K562 (cell line): ENCODE measurements around the gene CCDC33. TPM values are rescaled to one million over a fixed set of nuclear protein-coding genes. Genes with fewer than 3 reads are reported as not detected.

Experiments used
- CBX3 ChIP-seq, 2 experiments: IDR thresholded peaks; 1 replicate in 1 of 2; 2 replicates in 1 of 2; pipeline ENCODE4 v1.6.1; 2012; ENCODE audit warnings: inconsistent platforms in 2 of 2, low read length in 2 of 2, borderline replicate concordance in 1 of 2, control low read depth in 1 of 2
- ELF2 ChIP-seq: fragments of 250-450 bp; sonication (Bioruptor Pico); IDR thresholded peaks from 2 replicates; pipeline ENCODE4 v1.5.0; 2021; ENCODE audit warnings: mild to moderate bottlenecking
- GTF2F1 ChIP-seq: IDR thresholded peaks from 2 replicates; pipeline ENCODE4 v1.6.1; 2011; ENCODE audit warnings: low read depth, low read length, improper control_type of control experiment
- HNRNPUL1 ChIP-seq: fragments of 200-400 bp; formaldehyde crosslinking; IDR thresholded peaks from 2 replicates; pipeline ENCODE4 v1.6.1; 2017; ENCODE audit warnings: low read length
- RBM22 ChIP-seq: fragments of 200-400 bp; formaldehyde crosslinking; IDR thresholded peaks from 2 replicates; pipeline ENCODE4 v1.6.1; 2018; ENCODE audit warnings: low read length, low read depth; ENCODE audit not compliant: poor library complexity, severe bottlenecking
- SAFB2 ChIP-seq: fragments of 200-400 bp; formaldehyde crosslinking; IDR thresholded peaks from 2 replicates; pipeline ENCODE4 v1.6.1; 2018; ENCODE audit warnings: borderline replicate concordance, low read length, low read depth, moderate library complexity; ENCODE audit not compliant: severe bottlenecking
- polyA plus RNA-seq, 8 experiments: library from polyadenylated mRNA; depleted of rRNA in 4 of 8; stranded (reverse) in 5 of 8; unstranded in 3 of 8; fragments of >200 nt; fragmentation: Nextera tagmentation in 2 of 8; fragmentation: Illumina TruSeq in 1 of 8; extraction: Ambion mirVana in 2 of 8; extraction: Trizol in 1 of 8; gene quantifications; 2 replicates each; pipeline versions ENCODE4 v1.2.1 to v1.2.3, GENCODE V29; 2011 to 2014; ENCODE audit warnings: inconsistent platforms in 1 of 8, missing spikeins in 1 of 8
- total RNA-seq, 7 experiments: library from RNA; depleted of rRNA in 6 of 7; stranded (reverse); fragments of >200 nt in 6 of 7; fragmentation: Illumina TruSeq in 2 of 7; extraction: Trizol in 2 of 7; gene quantifications; 2 replicates each; pipeline versions ENCODE4 v1.2.1 to v1.2.3, GENCODE V29; 2011 to 2021; ENCODE audit warnings: low replicate concordance in 1 of 7
- TF ChIP-seq, protein P1 (sequence below): IDR thresholded peaks from 3 replicates; pipeline ENCODE4 v1.6.1; 2011; ENCODE audit warnings: borderline replicate concordance, mild to moderate bottlenecking, moderate library complexity; ENCODE audit not compliant: insufficient read length; ENCODE audit errors: extremely low read depth
- TF ChIP-seq, protein P2 (sequence below): sonication (generic); formaldehyde crosslinking; IDR thresholded peaks from 2 replicates; pipeline ENCODE4 v1.8.1; 2023; ENCODE audit warnings: mild to moderate bottlenecking, missing genetic modification reagents
- TF ChIP-seq, protein P3 (sequence below): sonication (generic); formaldehyde crosslinking; IDR thresholded peaks from 2 replicates; pipeline ENCODE4 v1.8.1; 2023; ENCODE audit warnings: mild to moderate bottlenecking, missing genetic modification reagents, moderate library complexity

The CCDC33 gene
- total and polyA plus RNA-seq, 9 of the 15 experiments (the other 6 are each of a cell fraction or from before 2014, with no cell fraction given), result 0.08 to 1.1 (median 0.15) TPM; not detected in 4

DNA sequence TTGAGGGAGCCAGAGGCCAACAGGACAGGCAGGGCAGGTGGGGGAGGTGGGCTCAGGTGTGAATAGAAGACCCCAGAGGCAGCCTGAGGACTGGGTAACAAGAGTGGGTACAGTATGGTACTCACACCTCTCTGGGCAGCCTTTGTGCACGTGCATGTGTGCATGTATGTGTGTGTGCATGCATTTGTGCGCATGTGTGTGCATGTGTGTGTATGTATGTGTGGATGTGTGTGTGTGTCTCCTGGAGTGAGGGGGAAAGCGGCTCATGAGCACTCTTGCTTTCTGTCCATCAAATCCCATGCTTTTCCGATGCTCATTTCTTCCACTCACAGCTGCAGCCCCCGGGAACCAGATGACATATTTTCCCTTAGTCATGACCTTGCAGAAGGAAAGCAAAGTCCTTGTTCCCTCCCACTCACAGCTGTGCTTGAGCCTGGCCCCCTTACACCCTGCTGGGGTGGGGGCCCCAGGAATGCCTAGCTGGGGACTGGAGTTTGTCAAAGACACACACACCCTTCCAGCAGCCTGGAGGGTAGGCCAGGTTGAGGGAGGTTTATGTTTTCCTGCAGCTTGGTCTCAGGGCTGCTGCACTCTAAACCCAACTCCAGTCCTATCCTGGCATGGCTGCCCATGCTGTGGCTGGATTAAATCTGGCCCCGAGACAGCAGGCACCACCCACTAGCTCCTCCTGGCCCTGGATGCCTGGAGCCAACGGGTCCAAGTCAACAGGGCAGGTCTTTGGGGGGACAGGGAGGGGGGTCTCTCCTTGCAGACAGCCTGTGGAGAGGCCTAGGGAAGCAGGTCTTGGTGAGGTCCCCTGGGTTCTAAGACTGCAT, 22.5 kb downstream of the CCDC33 start (continued):
- TF ChIP-seq, protein P1, sequence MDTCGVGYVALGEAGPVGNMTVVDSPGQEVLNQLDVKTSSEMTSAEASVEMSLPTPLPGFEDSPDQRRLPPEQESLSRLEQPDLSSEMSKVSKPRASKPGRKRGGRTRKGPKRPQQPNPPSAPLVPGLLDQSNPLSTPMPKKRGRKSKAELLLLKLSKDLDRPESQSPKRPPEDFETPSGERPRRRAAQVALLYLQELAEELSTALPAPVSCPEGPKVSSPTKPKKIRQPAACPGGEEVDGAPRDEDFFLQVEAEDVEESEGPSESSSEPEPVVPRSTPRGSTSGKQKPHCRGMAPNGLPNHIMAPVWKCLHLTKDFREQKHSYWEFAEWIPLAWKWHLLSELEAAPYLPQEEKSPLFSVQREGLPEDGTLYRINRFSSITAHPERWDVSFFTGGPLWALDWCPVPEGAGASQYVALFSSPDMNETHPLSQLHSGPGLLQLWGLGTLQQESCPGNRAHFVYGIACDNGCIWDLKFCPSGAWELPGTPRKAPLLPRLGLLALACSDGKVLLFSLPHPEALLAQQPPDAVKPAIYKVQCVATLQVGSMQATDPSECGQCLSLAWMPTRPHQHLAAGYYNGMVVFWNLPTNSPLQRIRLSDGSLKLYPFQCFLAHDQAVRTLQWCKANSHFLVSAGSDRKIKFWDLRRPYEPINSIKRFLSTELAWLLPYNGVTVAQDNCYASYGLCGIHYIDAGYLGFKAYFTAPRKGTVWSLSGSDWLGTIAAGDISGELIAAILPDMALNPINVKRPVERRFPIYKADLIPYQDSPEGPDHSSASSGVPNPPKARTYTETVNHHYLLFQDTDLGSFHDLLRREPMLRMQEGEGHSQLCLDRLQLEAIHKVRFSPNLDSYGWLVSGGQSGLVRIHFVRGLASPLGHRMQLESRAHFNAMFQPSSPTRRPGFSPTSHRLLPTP, result no peak
- TF ChIP-seq ELF2 (CRISPR knock-in tag), result no peak
- TF ChIP-seq, protein P2, sequence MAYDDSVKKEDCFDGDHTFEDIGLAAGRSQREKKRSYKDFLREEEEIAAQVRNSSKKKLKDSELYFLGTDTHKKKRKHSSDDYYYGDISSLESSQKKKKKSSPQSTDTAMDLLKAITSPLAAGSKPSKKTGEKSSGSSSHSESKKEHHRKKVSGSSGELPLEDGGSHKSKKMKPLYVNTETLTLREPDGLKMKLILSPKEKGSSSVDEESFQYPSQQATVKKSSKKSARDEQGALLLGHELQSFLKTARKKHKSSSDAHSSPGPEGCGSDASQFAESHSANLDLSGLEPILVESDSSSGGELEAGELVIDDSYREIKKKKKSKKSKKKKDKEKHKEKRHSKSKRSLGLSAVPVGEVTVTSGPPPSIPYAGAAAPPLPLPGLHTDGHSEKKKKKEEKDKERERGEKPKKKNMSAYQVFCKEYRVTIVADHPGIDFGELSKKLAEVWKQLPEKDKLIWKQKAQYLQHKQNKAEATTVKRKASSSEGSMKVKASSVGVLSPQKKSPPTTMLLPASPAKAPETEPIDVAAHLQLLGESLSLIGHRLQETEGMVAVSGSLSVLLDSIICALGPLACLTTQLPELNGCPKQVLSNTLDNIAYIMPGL (CRISPR knock-in tag), result no peak
- TF ChIP-seq HNRNPUL1, result no peak
- TF ChIP-seq SAFB2, result no peak
- TF ChIP-seq RBM22, result no peak
- TF ChIP-seq, protein P3, sequence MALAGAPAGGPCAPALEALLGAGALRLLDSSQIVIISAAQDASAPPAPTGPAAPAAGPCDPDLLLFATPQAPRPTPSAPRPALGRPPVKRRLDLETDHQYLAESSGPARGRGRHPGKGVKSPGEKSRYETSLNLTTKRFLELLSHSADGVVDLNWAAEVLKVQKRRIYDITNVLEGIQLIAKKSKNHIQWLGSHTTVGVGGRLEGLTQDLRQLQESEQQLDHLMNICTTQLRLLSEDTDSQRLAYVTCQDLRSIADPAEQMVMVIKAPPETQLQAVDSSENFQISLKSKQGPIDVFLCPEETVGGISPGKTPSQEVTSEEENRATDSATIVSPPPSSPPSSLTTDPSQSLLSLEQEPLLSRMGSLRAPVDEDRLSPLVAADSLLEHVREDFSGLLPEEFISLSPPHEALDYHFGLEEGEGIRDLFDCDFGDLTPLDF (CRISPR knock-in tag), result no peak
- no peak for TF ChIP-seq GTF2F1
- TF ChIP-seq CBX3 (IDR thresholded peaks at IDR 0.05; ENCODE audit: borderline replicate concordance in 1 of 2, low read length in 2 of 2), result no peak
